PC-3 (cell line): Measurements from ENCODE around the gene HES3. TPM values are rescaled to one million over a fixed set of nuclear protein-coding genes. Genes with fewer than 3 reads are reported as not detected.

Source experiments
- ATAC-seq: fragments of 200-7000 bp; cut with Tn5 transposase; 2 replicates; pipeline ENCODE4 v1.9.1; 2020; ENCODE audit warnings: mild to moderate bottlenecking, moderate library complexity
- BruUV-seq: library from RNA; stranded (reverse); fragments of 400-500 nt; replicated peaks from 2 replicates; lab custom pipeline; 2021; lab: Mats Ljungman, UMichigan
- CTCF ChIA-PET: fragments of 300-600 bp; sonication (Branson Sonifier 250); formaldehyde crosslinking; loops from one replicate; lab custom pipeline; 2022; ENCODE audit warnings: antibody characterized with exemption; lab: Charles Lee
- POLR2A ChIA-PET: fragments of 300-600 bp; sonication (Branson Sonifier 250); formaldehyde crosslinking; loops from one replicate; lab custom pipeline; 2022; ENCODE audit warnings: antibody characterized with exemption; ENCODE audit not compliant: unreplicated experiment; lab: Charles Lee
- DNase-seq: peaks from one replicate; pipeline ENCODE4 v3.0.0-alpha.2; 2015
- H2AFZ ChIP-seq: fragments of 300-600 bp; sonication (generic); 2 replicates; pipeline ENCODE4 v1.6.0; 2016; ENCODE audit warnings: antibody characterized with exemption, low read length
- H3F3A ChIP-seq: fragments of 300-600 bp; sonication (generic); one replicate; pipeline ENCODE4 v1.6.0; 2017; ENCODE audit warnings: antibody characterized with exemption, low read length, control low read depth, mild to moderate bottlenecking; ENCODE audit not compliant: unreplicated experiment
- H3K27ac ChIP-seq: fragments of 300-600 bp; sonication (generic); 2 replicates; pipeline ENCODE4 v1.5.1; 2016; ENCODE audit warnings: mild to moderate bottlenecking, low read length
- H3K27me3 ChIP-seq: fragments of 300-600 bp; sonication (generic); 2 replicates; pipeline ENCODE4 v1.6.1; 2016; ENCODE audit warnings: low read length, mixed read lengths
- H3K36me3 ChIP-seq: fragments of 300-600 bp; sonication (generic); 2 replicates; pipeline ENCODE4 v1.6.1; 2016; ENCODE audit warnings: low read depth, mixed run types, low read length, mixed read lengths
- H3K4me1 ChIP-seq: fragments of 300-600 bp; sonication (generic); 2 replicates; pipeline ENCODE4 v1.5.1; 2016; ENCODE audit warnings: low read length; ENCODE audit not compliant: insufficient read depth
- H3K4me2 ChIP-seq: fragments of 300-600 bp; sonication (generic); 2 replicates; pipeline ENCODE4 v1.6.0; 2016; ENCODE audit warnings: low read length
- H3K4me3 ChIP-seq: fragments of 300-600 bp; sonication (generic); 2 replicates; pipeline ENCODE4 v1.5.1; 2016; ENCODE audit warnings: mild to moderate bottlenecking, low read length, mixed read lengths
- H3K79me2 ChIP-seq: fragments of 300-600 bp; sonication (generic); 2 replicates; pipeline ENCODE4 v1.6.1; 2017; ENCODE audit warnings: low read length, mixed read lengths
- H3K9ac ChIP-seq: fragments of 300-600 bp; sonication (generic); 2 replicates; pipeline ENCODE4 v1.6.0; 2016; ENCODE audit warnings: mild to moderate bottlenecking, low read length
- H3K9me2 ChIP-seq: fragments of 300-600 bp; sonication (generic); replicated peaks from 2 replicates; pipeline ENCODE4 v1.6.1; 2016; ENCODE audit warnings: mixed run types, low read length, mixed read lengths
- H3K9me3 ChIP-seq: fragments of 300-600 bp; sonication (generic); 2 replicates; pipeline ENCODE4 v1.6.1; 2016; ENCODE audit warnings: low read length, mixed read lengths
- H4K20me1 ChIP-seq: fragments of 300-600 bp; sonication (generic); 2 replicates; pipeline ENCODE4 v1.6.1; 2016; ENCODE audit warnings: low read length, mixed read lengths
- EZH2 ChIP-seq: fragments of 300-600 bp; sonication (generic); IDR thresholded peaks from one replicate; pipeline ENCODE4 v1.6.1; 2017; ENCODE audit warnings: antibody characterized with exemption, mild to moderate bottlenecking, low read length; ENCODE audit not compliant: unreplicated experiment
- EZH2phosphoT487 ChIP-seq: fragments of 300-600 bp; sonication (generic); IDR thresholded peaks from 2 replicates; pipeline ENCODE4 v1.6.1; 2018; ENCODE audit warnings: mild to moderate bottlenecking, antibody characterized with exemption, low read length, borderline replicate concordance
- intact Hi-C: fragments of 100-400 bp; cut with micrococcal nuclease; formaldehyde crosslinking; loops from 2 replicates; pipeline ENCODE4 v1.9.0; 2023
- total RNA-seq: library from RNA; depleted of rRNA; stranded (reverse); fragments of >200 nt; gene quantifications from 2 replicates; pipeline ENCODE4 v1.2.3, GENCODE V29; 2014
- TF ChIP-seq, protein P1 (sequence below): fragments of 300-600 bp; sonication (generic); conservative IDR thresholded peaks from 2 replicates; pipeline ENCODE4 v1.5.1; 2017; ENCODE audit warnings: antibody characterized with exemption, low read depth, mild to moderate bottlenecking, low read length

The HES3 gene
- total RNA-seq, 1 experiment from 2014 or later, result not detected

DNA sequence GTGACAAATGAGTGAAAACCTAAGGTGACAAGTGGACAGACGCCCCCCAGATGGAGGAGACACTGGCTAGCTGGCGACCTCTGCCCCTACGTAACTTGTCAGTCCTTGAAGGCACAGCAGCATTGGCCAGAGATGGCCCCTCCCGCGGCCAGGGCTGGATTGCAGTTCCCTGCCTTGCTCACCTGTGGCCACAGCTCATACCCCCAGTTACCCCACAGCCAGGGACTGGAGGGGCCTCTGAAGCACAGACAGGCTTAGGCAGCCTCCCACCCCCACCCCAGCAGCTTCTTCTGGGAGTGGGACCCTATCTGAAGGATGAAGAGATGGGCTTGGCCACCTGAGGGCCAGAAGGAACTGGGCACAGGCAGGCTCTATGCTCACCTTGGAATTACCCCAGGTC is 3.7 kb downstream of the HES3 start:
- intact Hi-C loops, result loop anchor here (2.0 to 5.0 kb wide), 2 partner anchors 40 to 157 kb away; partner anchors contain the start of gene RNF207
- no peak overlapping the region for H3K4me2 ChIP-seq
- DNase-seq (no peak), ATAC-seq (no peak)
- TSS peak; percentile 46 for BruUV-seq
- no peaks in the 10 kb centered on the region for H4K20me1 ChIP-seq
- no peaks in the 10 kb centered on the region for H3K79me2 ChIP-seq
- peak overlapping the region; percentile 45 for H3K9ac ChIP-seq
- H3K27me3 ChIP-seq, result peaks cover 10% of the 10 kb centered on the region
- peak overlapping the region; percentile 67 for H3K27ac ChIP-seq
- H2AFZ ChIP-seq, result no peak overlapping the region
- H3K4me3 ChIP-seq, result no peak overlapping the region
- H3K36me3 ChIP-seq, result no peaks in the 10 kb centered on the region
- ChIA-PET CTCF (interaction anchor here (1.1 to 2.5 kb wide), 4 partner anchors 10 to 190 kb away, joined by 3 to 17 read pairs (median 4); no protein-coding TSS in a partner anchor), POLR2A (no interaction called here)
- no peaks in the 10 kb centered on the region for H3F3A ChIP-seq
- H3K4me1 ChIP-seq, result peaks cover 21% of the 10 kb centered on the region
- TF ChIP-seq, protein P1, sequence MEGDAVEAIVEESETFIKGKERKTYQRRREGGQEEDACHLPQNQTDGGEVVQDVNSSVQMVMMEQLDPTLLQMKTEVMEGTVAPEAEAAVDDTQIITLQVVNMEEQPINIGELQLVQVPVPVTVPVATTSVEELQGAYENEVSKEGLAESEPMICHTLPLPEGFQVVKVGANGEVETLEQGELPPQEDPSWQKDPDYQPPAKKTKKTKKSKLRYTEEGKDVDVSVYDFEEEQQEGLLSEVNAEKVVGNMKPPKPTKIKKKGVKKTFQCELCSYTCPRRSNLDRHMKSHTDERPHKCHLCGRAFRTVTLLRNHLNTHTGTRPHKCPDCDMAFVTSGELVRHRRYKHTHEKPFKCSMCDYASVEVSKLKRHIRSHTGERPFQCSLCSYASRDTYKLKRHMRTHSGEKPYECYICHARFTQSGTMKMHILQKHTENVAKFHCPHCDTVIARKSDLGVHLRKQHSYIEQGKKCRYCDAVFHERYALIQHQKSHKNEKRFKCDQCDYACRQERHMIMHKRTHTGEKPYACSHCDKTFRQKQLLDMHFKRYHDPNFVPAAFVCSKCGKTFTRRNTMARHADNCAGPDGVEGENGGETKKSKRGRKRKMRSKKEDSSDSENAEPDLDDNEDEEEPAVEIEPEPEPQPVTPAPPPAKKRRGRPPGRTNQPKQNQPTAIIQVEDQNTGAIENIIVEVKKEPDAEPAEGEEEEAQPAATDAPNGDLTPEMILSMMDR, result no peak
- TF ChIP-seq EZH2, result no peak
- TF ChIP-seq EZH2phosphoT487, result no peak
- no peaks in the 10 kb centered on the region for H3K9me3 ChIP-seq
- no peaks in the 10 kb centered on the region for H3K9me2 ChIP-seq

DNA sequence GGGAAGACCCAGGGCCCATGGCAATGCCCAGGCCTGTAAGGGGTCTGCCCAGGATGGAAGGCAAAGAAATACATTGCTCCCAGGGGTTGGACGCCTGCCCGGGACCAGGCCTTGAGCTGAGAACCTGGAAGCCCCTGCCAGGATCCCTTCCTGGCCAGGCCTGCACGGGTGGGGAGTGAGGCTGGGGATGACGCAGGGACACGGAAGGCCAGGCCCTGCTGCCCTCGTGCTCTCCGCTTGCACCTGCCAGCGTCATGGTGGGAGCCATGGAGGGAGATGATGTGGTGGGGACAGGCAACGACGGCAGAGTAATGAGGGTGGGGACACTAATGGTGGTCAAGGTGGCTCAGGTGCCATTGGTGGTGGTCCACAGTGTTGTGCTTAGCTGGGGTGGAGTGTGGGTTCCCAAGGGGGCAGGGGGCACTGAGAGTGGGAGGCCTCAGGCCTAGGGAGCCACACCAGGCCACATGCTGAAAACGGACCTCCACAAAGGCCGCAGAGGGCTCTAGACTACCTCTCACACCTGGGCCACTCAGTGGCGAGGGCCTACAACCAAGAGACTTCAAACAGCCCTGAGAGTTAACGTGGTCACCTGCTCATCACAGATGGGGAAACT is 4.3 kb downstream of the HES3 start:
- H3K4me3 ChIP-seq, result no peak overlapping the region
- H3K27me3 ChIP-seq, result peaks cover 4% of the 10 kb centered on the region
- no peaks in the 10 kb centered on the region for H4K20me1 ChIP-seq
- DNase-seq (no peak), ATAC-seq (no peak)
- no TSS peak for BruUV-seq
- CTCF ChIA-PET, result no interaction called here
- no peaks in the 10 kb centered on the region for H3K9me2 ChIP-seq
- H3K4me2 ChIP-seq, result no peak overlapping the region
- H3K4me1 ChIP-seq, result peaks cover 21% of the 10 kb centered on the region
- intact Hi-C loops, result loop anchor here (5.0 kb wide), 1 partner anchor 41 kb away; the partner anchor contains the start of gene RNF207
- H3K36me3 ChIP-seq, result no peaks in the 10 kb centered on the region
- no peaks in the 10 kb centered on the region for H3K9me3 ChIP-seq
- no peaks in the 10 kb centered on the region for H3K79me2 ChIP-seq
- no peak overlapping the region for H3K9ac ChIP-seq
- no peaks in the 10 kb centered on the region for H3F3A ChIP-seq
- TF ChIP-seq EZH2phosphoT487, result no peak
- TF ChIP-seq, protein P1, result no peak
- TF ChIP-seq EZH2, result no peak
- no peak overlapping the region for H2AFZ ChIP-seq
- POLR2A ChIA-PET, result no interaction called here
- peak overlapping the region; percentile 67 for H3K27ac ChIP-seq
